HG02571 (cell line): ENCODE measurements around the gene ENOX1.
"Not testable (repeated sequence)": the region's sequence is repeated elsewhere in the genome, so short reads cannot be mapped to it uniquely, and the experiment has no call there.

ENCODE experiments used
- ATAC-seq: cut with Tn5 transposase; IDR thresholded peaks from one replicate; pipeline ENCODE4 v1.9.1; 2021; ENCODE audit warnings: mild to moderate bottlenecking, moderate library complexity; ENCODE audit not compliant: unreplicated experiment

The ENOX1 gene

GRCh38 chr13:43180837-43181236 is 605.9 kb downstream of the ENOX1 start:
- no peak for ATAC-seq

GRCh38 chr13:43180036-43180660 is 606.6 kb downstream of the ENOX1 start:
- ATAC-seq = no peak

- no peak for ATAC-seq
These were observed 615.3 kb downstream of the ENOX1 start for GRCh38 chr13:43171489-43171888.

GRCh38 chr13:43170506-43170905 is 616.3 kb downstream of the ENOX1 start:
- no peak for ATAC-seq

- ATAC-seq = not testable (repeated sequence)
These were observed 618.3 kb downstream of the ENOX1 start for GRCh38 chr13:43168434-43168833.

- no peak for ATAC-seq
These were observed 619.0 kb downstream of the ENOX1 start for GRCh38 chr13:43167731-43168130.

GRCh38 chr13:43166644-43167457 is 619.9 kb downstream of the ENOX1 start:
- no peak for ATAC-seq
